Keratinocyte (primary cell): Measurements from ENCODE around the gene PRELID3B.

Experiments used
- CTCF ChIP-seq, 3 experiments: IDR thresholded peaks in 1 of 3; conservative IDR thresholded peaks in 1 of 3; optimal IDR thresholded peaks in 1 of 3; 2 replicates in 2 of 3; 3 replicates in 1 of 3; pipeline versions ENCODE3 to v1.5.1; 2011; ENCODE audit warnings: low read length in 3 of 3, mild to moderate bottlenecking in 3 of 3, moderate library complexity in 2 of 3, control low read depth in 1 of 3, inconsistent platforms in 1 of 3; ENCODE audit not compliant: insufficient read depth in 2 of 3; ENCODE audit errors: extremely low read depth in 1 of 3
- EZH2 ChIP-seq: IDR thresholded peaks from one replicate; pipeline ENCODE4 v1.6.1; 2012; ENCODE audit warnings: inconsistent platforms, mild to moderate bottlenecking, low read length, moderate library complexity

DNA sequence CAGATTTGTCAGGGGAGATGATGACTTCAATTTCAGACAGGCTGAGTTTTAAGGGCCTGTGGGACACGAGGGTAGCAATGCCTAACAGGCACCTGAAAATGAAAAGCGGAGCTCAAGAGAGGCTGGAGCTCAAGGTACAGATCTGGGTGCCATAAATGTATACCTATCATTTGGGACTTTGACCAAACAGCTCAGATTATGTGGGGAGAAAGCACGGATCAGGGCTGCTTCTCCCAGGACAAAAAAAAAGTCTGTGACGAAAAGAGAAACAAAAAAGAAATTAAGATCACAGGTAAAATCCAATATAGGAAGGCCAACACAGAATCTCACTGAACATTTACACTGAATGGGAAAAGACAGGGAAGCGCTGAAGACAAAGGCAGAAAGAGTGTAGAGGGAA is 1.9 kb downstream of the PRELID3B start:
- TF ChIP-seq CTCF (optimal IDR thresholded peaks at IDR 0.05 in 1 of 3, IDR thresholded peaks at IDR 0.05 in 1 of 3, conservative IDR thresholded peaks at IDR 0.05 in 1 of 3; ENCODE audit: extremely low read depth in 1 of 3, insufficient read depth in 2 of 3, low read length in 3 of 3) (no peak), EZH2 (no peak)
